Esophagus muscularis mucosa (tissue), 4 donors: ENCODE measurements around the gene NPRL2.

Source experiments
- EP300 ChIP-seq: sonication (generic); formaldehyde crosslinking; IDR thresholded peaks from one replicate; pipeline ENCODE4 v1.6.1; 2017; ENCODE audit warnings: antibody characterized with exemption
- POLR2A ChIP-seq: fragments of 450-650 bp; IDR thresholded peaks from one replicate; pipeline ENCODE4 v1.6.1; 2017; ENCODE audit warnings: antibody characterized with exemption, moderate library complexity, mild to moderate bottlenecking, low read depth
- POLR2AphosphoS5 ChIP-seq, 2 donors: sonication (generic); formaldehyde crosslinking; IDR thresholded peaks; one replicate each; pipeline ENCODE4 v1.6.1; 2017; ENCODE audit warnings: antibody characterized with exemption in 2 of 2
- TF ChIP-seq, protein P1 (sequence below), 3 experiments: fragments of 200-600 bp in 2 of 3; fragments of 450-650 bp in 1 of 3; sonication (generic) in 2 of 3; IDR thresholded peaks; one replicate each; pipeline ENCODE4 v1.5.1; 2017 to 2019; ENCODE audit warnings: antibody characterized with exemption in 3 of 3, mild to moderate bottlenecking in 2 of 3, moderate library complexity in 1 of 3

DNA sequence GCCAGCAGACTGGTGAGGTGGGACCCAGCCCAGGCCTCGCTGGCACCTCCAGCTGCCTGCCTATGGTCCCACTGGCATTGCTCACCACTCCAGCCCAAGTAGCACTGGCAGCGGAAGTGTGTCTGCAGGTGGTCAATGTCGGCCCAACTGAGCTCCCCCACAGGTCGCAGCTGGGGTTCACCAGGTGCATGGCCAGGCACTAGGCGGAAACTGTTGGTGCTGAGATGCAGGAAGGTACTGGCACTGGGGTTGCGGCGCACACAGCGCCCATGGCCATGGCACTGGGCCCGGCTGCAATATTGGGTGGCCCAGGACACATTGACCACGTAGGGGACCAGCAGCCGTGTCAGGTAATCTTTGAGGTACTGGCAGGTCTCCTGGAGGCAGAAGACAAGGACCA is 32.4 kb downstream of the NPRL2 start:
- TF ChIP-seq, protein P1, sequence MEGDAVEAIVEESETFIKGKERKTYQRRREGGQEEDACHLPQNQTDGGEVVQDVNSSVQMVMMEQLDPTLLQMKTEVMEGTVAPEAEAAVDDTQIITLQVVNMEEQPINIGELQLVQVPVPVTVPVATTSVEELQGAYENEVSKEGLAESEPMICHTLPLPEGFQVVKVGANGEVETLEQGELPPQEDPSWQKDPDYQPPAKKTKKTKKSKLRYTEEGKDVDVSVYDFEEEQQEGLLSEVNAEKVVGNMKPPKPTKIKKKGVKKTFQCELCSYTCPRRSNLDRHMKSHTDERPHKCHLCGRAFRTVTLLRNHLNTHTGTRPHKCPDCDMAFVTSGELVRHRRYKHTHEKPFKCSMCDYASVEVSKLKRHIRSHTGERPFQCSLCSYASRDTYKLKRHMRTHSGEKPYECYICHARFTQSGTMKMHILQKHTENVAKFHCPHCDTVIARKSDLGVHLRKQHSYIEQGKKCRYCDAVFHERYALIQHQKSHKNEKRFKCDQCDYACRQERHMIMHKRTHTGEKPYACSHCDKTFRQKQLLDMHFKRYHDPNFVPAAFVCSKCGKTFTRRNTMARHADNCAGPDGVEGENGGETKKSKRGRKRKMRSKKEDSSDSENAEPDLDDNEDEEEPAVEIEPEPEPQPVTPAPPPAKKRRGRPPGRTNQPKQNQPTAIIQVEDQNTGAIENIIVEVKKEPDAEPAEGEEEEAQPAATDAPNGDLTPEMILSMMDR (IDR thresholded peaks at IDR 0.05) = no peak
- TF ChIP-seq POLR2AphosphoS5 (IDR thresholded peaks at IDR 0.05) (no peak), POLR2A (no peak), EP300 (no peak)
